GM19463 (cell line): ENCODE measurements around the gene RHOF.

Source experiments
- ATAC-seq: cut with Tn5 transposase; IDR thresholded peaks from one replicate; pipeline ENCODE4 v1.9.1; 2021; ENCODE audit warnings: mild to moderate bottlenecking, moderate library complexity; ENCODE audit not compliant: unreplicated experiment

RHOF gene, protein sequence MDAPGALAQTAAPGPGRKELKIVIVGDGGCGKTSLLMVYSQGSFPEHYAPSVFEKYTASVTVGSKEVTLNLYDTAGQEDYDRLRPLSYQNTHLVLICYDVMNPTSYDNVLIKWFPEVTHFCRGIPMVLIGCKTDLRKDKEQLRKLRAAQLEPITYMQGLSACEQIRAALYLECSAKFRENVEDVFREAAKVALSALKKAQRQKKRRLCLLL

DNA sequence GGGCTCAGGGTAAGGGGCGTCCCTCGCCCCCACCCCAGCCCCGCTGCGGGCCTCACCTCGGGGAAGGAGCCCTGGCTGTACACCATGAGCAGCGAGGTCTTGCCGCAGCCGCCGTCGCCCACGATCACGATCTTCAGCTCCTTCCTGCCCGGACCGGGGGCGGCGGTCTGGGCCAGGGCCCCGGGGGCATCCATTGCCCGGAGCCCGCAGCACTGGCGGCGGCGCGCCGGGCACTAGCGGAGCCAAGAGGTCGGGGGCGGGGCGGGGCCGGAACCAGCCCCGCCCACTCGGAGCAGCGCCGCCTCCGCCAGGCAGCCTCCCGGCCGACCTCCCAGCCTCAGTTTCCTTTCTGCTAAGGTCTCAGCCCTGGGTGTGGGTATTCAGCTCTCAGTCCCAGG, at the start of gene RHOF:
TSS of gene RHOF (minus strand) at position 249 of the 398 bp plus-strand sequence. CDS start at position 194, 55 bp downstream.
- ATAC-seq: peak; percentile 23

DNA sequence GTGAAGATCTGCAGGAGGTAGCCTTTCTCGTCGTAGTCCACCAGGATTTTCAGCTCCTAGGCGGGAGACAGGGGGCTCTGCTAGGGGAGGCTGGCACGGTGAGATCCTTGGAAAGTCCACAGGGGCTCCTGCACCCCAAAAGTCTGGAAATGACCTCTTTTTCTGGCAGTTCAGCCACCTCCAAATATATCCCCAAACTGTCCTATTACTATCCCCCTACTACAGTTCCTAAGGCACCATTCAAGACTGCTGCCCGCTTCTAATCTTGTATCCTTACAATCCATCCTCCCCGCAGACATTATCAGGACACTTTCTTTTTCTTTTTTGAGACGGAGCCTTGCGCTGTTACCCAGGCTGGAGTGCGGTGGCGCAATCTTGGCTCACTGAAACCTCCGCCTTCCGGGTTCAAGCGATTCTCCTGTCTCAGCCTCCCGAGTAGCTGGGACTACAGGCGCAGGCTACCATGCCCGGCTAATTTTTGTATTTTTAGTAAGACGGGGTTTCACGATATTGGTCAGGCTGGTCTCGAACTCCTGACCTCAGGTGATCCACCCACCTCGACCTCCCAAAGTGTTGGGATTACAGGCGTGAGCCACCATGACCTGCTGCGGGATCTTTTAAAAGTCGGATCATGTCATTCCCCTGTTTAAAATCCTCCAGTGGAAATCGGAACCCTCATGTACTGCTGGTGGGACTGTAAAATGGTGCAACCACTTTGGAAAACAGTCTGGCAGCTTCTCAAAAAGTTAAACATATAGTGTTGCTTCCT, 46.7 kb upstream of the RHOF start:
- ATAC-seq: no peak

DNA sequence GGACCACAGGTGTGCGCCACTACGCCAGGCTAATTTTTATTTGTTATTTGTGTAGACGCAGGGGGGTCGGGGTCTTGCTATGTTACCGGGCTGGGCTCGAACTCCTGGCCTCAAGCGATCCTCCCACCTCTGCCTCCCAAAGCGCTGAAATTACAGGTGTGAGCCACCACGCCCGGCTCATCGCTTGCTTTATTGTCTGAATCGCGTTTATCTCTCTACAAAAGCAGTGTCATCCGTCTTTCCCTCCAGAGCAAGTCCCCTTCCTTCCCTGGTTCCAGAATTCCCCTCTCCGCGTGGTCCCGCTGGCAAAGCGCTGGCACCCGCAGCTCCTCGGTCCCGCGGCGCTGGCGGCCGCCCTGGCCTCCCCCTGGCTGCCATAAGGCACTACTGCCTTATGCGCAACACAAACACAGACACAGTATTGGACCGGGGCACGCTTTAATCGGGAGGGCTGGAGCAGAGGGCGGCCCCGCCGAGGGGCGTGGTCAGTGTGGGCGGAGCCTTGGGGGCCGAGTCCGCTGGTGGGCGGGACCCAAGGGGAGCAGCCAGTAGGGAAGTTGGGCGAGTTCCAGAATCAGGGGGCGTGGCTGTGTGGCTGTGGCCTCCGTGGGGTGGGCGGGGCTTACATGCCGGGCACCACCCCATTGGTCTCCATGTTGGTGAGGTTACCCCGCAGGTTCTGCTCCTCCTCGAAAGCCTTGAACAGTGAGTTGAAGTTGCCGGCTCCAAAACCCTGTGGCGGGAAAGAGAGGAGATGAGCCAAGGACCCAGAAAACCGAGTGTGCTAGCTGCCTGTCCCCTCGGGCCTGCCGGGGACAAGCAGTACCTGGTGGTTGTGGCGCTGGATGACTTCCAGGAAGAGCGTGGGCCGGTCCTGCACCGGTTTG, 45.9 kb upstream of the RHOF start:
- peak; percentile 96 for ATAC-seq

DNA sequence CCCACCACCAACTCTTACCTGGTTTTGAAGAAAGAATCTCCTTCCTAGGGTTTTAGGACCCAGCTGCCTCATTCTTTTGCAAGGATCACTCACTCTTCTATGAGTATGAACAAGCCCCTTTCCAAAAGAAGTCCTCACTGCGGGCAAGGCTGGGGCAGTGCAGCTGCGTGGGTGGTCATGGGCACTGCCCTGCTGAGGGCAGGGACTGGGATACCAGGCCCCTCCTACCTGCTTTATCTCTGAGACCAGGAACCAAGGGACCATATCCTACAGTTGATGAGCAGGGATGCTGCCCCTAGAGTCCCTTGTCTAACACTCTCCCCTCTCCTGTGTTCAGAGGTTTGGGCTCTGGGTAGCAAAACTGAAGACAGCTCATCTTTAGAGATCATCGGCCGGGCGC, 44.6 kb upstream of the RHOF start:
- no peak for ATAC-seq

DNA sequence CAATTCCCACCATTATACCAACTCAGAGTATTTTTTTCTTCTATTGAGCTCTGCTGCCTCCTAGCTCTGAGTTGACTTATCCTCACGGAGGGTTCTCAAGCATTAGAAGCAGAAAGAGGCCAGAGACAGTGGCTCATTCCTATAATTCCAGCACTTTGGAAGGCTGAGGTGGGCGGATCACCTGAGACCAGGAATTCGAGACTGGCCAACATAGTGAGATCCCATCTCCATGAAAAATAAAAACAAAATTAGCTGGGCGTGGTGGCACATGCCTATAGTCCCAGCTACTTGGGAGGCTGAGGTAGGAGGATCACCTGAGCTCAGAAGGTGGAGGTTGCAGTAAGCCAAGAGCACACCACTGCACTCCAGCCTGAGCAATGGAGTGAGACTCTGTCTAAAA, 44.2 kb upstream of the RHOF start:
- no peak for ATAC-seq

DNA sequence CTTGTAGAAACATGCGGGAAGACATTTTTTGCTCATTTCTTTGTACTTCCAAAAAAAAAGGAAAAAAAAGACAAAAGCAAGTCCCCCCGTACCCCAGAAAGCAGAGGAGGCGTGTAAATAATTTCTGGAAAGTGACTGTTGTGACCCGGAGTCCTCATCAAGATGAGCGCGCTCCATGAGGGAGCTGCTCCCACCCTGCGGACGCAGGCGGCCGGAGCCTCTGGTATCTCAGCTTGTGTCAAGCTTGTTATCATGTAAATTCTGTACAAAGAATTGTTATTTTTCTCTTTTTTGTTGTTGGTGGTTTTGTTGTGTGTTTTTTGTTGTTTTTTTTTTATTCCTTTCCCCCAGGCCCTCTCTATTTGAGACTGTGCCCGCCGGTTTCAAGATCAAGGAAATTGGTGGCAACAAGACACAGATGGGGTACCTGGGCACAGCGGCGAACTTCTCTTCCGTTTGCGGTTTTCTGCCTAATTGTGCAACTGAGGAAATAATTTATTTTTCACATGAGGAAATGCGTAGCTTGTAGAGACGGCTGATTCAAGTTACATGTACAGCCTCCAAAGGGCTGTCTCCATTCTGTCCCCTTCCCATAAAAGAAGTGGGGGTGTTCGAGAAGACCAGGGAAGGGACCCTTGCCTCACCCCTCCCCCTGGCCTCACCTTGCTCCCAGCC, 38.2 kb upstream of the RHOF start:
- no peak for ATAC-seq

DNA sequence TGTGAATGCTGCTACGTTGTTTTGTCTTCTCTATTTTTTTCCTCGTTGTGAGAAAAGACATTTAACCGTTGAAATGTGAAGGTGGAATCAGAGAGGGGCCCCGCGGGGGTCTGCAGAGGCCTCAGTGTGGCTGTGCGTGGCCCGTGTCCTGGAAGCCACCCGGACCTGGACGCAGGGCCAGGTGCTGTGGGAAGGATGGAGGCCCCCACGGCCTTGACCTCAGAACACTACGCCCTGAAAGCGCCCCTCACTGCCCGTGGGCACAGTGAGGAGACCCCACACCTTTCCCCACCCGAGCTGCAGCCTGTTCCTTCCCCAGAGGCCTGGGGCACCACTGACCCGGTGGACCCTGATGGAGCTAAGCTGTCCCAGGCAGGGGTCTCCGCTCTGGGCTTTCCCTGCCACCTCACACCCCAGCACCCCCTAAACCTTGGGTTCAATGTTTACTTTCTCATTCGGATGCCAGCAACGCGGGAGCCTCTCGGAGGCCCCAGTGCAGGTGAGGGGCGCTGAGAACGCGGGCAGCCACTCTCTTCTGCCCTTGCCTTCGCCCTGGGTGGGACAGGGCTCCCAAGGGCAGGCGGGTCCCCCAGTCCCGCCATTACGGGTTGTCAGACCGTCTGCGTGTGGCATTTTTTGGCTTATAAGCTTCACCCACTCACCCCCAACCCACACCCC, 37.2 kb upstream of the RHOF start:
- no peak for ATAC-seq

DNA sequence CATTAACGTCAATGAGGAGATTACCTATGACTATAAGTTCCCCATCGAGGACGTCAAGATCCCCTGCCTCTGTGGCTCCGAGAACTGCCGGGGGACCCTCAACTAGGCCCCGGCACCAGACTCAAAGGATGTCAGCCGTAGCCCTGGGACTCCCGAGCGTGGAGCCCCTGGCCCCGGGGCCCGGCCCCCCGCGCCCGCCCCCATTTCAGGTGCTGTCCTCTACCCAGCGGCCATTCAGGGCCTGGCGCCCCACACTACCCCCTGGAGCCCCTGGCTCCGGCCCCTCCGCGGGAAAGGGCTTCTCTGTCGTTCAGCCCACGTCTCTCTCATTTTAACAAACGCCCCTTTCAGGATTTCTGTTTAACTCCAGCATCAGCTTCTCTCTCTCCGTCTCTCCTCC, 36.6 kb upstream of the RHOF start:
- no peak for ATAC-seq

DNA sequence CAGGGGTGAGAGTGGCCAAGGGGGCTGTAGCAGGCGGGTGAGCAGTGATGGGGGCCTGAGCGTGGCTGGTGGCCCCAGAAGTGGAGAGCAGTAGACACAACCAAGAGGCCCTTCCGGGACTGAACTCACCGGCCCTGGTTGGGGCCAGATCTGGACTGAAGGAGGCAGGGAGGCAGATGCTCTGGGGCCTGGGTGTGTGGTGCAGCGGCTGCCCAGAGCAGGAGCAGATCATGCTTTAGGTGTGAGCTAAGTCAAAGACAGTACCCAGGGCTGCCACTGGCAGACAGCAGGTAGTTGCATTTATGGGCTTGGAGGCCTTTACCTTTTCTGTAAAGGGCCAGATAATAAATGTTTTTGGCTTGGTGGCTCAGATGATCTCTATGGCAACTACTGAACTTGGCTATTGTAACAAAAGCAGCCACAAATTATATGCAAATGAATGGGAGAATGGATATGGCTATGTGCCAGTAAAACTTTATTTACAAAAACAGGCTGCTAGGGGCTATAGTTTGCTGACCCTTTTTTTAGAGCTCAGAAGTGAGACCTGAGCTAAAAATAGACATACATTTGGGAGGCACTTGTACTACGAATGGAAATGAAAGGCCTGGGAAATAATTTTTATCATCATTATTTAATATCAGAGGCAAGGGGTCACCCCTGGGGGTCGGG, 35.9 kb upstream of the RHOF start:
- ATAC-seq: no peak

DNA sequence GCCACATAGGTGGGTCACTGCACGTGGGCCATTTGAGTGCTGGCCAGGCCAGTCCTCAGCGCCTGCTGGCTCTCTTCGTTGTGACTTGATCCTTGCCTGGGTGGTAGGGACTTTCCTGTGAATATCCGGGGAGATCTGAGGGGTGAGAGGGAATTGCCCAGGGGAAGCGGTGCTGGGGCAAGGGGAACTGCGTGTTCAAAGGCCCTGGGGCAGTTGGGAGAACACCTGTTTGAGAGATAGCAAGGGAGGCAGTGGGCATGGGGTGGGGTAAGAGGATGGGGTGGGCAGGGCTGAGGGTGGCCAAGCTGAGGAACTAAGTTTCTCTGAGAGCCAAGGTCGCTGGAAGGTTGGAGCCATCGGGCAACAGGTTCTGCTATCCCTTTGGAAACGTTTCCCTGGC, 35.3 kb upstream of the RHOF start:
- no peak for ATAC-seq

DNA sequence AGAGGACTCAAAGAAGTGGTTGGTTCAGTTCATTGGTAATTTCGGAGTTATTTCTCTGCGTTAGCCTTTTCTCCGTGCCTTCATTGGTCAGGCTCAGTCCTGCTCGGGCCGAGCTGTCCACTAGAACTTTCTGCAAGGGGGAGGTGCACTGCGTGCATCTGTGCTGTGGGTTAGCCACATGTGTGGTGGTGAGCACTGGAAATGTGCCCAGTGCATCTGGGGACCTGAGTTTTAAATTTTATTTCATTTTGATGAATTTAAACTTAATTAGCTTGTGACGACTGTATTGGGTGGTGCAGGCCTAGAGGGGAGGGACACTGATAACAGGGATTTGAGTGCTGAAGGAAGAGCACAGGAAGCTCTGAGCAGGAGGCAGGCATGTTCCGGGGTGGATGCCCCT, 34.8 kb upstream of the RHOF start:
- no peak for ATAC-seq

DNA sequence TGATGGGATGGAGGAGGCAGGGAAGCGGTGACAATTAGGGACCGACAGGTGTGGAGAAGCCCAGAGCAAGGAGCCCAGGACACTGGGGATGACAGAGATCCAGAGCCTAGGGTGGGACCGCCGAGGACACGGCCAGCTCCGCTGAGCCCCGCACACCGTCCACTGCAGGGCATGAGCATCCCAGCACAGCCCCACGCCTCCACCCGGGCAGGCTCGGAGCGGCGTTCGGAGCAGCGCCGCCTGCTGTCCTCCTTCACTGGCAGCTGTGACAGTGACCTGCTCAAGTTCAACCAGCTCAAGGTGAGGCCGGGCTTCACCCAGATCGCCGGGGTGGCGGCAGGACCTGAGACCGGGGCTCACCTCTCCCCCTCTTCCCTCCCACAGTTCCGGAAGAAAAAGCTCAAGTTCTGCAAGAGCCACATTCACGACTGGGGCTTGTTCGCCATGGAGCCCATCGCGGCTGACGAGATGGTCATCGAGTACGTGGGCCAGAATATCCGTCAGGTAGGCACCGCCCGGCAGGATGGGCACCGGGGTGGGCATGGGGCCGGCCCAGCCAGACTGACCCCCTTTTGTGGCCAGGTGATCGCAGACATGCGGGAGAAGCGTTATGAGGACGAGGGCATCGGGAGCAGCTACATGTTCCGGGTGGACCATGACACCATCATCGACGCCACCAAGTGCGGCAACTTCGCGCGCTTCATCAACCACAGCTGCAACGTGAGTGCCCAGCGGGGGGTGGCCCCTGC, 34.0 kb upstream of the RHOF start:
- no peak for ATAC-seq

DNA sequence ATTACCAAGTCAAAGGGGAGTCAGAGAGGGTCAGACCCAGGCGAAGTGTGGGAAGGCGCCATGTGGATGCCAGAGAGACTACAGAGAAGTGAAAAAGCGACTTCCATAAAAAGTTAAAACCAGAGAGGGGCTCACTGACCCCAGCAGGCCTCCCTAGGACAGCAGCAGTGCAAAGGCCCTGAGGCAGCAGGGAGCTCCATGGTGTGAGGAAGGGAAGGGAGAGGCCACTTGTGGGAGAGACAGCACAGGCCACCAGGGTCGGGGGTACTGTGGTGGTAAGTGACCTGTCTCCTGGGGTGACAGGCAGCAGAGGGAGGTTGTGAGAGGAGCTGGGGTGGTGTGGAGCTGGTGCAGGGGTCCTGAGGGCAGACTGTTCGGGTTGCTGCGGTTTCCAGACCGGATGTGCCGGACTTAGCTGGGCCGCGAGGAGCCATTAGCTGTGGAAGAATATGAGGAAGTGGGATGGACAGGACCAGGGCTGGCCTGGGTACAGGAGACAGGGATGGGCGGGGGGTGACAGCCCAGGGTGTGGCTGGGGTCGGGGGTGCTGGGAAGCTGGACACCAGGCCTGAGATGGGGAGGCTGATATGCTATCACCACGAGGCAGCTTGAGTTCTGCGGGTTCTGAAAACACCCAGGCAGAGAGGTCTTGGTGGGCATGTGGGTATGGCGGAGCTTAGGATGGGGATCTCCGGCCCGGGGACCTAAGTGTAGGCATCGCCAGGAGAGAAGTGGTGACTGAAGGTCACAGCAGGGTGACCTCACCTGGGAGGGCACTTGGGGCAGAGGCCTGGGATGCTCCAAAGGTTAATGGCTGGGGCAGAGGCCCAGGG, 33.0 kb upstream of the RHOF start:
- ATAC-seq: no peak

DNA sequence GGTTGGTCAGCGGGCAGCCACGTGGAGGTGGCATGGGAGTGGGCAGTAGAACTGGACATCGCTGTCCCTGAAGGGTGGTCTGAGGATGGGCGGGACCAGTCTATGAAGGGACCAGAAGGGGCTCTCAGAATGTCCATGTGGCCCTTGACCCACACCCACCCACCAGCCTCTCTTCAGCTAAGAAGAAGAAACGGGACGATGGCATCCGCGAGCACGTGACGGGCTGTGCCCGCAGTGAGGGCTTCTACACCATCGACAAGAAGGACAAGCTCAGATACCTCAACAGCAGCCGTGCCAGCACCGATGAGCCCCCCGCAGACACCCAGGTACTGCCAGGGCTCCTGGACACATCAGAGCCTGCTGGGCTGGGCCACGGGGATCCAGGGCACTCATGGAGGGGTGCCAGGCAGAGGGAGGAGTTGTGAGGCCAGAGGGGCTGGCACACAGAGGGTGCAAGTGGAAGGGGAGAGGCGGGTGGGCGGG, 31.6 kb upstream of the RHOF start:
- ATAC-seq: no peak

DNA sequence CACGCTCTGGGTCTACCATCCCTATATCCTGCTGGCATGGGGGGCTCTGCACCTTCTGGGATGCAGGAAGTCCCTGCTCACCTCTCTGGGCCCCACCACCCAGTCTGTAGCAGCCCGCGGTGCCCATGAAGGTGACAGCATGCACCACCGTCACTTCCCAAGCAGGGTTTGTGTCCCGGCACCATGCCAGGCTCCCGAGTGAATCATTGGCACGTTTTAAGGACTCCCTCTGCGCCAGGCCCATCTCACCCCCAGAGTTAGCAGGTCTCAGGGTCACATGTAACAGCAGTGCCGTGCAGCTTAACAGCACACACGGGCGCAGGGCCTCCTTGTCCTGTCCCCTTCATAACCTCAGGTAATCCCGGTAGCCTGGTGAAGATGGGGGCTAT, 30.2 kb upstream of the RHOF start:
- ATAC-seq: no peak

DNA sequence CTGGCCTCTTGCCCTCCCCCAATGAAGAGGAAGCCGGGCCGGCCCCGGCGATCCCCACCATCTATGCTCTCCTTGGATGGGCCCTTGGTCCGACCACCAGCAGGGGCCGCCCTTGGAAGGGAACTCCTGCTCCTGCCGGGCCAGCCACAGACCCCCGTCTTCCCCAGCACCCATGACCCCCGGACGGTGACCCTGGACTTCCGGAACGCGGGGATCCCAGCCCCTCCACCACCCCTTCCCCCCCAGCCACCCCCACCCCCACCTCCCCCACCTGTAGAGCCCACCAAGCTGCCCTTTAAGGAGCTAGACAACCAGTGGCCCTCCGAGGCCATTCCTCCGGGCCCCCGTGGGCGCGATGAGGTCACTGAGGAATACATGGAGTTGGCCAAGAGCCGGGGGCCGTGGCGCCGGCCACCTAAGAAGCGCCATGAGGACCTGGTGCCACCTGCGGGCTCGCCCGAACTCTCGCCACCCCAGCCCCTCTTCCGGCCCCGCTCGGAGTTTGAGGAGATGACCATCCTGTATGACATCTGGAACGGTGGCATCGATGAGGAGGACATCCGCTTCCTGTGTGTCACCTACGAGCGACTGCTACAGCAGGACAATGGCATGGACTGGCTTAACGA, 29.7 kb upstream of the RHOF start:
- no peak for ATAC-seq

DNA sequence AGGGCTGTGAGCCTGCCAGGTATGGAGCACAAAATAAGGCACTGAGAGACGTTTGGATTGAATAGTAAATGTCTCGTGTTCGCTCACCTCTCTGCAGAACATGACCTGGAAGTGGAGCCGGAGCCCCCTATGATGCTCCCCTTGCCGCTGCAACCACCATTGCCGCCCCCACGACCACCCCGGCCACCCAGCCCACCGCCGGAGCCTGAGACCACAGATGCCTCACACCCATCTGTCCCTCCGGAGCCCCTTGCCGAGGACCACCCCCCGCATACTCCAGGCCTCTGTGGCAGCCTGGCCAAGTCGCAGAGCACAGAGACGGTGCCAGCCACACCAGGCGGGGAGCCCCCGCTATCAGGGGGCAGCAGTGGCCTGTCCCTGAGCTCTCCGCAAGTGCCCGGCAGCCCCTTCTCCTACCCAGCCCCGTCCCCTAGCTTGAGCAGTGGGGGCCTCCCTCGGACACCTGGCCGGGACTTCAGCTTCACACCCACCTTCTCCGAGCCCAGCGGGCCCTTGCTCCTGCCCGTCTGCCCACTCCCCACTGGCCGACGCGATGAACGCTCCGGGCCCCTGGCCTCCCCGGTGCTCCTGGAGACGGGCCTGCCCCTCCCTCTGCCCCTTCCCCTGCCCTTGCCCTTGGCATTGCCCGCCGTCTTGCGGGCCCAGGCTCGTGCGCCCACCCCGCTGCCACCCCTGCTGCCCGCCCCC, 29.1 kb upstream of the RHOF start:
- no peak for ATAC-seq
